H1 (cell line): ENCODE measurements around the gene RUNX1. TPM values are rescaled to one million over a fixed set of nuclear protein-coding genes. Genes with fewer than 3 reads are reported as not detected.

Source experiments
- CTCF ChIA-PET: fragments of 300-600 bp; sonication (Branson Sonifier 250); formaldehyde crosslinking; loops from one replicate; lab custom pipeline; 2021; ENCODE audit not compliant: partially characterized antibody; lab: Charles Lee
- POLR2A ChIA-PET: fragments of 300-600 bp; sonication (Branson Sonifier 250); formaldehyde crosslinking; loops from one replicate; lab custom pipeline; 2021; ENCODE audit warnings: inconsistent platforms; ENCODE audit not compliant: partially characterized antibody; lab: Charles Lee
- DNase-seq, 2 experiments: peaks; one replicate each; pipeline versions ENCODE4 v3.0.0 to v3.0.0-alpha.2; 2010 to 2022; ENCODE audit warnings: low spot score in 2 of 2, low read depth in 1 of 2, mixed read lengths in 1 of 2
- FAIRE-seq: peaks from 2 replicates; lab custom pipeline; 2011; peaks lifted over from hg19 to GRCh38; lab: Jason Lieb, UNC
- H2AFZ ChIP-seq: 2 replicates; pipeline ENCODE4 v1.8.1; 2012; ENCODE audit warnings: low read length, inconsistent platforms
- H2AK5ac ChIP-seq: 2 replicates; pipeline ENCODE4 v1.6.1; 2013; ENCODE audit warnings: low read depth, low read length
- H2BK120ac ChIP-seq: replicated peaks from 2 replicates; pipeline ENCODE3; 2013; ENCODE audit warnings: low read depth, low read length, inconsistent platforms
- H2BK12ac ChIP-seq: 2 replicates; pipeline ENCODE4 v1.6.1; 2013; ENCODE audit warnings: low read depth, low read length
- H2BK15ac ChIP-seq: 2 replicates; pipeline ENCODE4 v1.6.1; 2013; ENCODE audit warnings: low read length
- H2BK20ac ChIP-seq: 2 replicates; pipeline ENCODE4 v1.6.1; 2013; ENCODE audit warnings: low read length
- H2BK5ac ChIP-seq: 2 replicates; pipeline ENCODE4 v1.6.1; 2013; ENCODE audit warnings: low read depth, low read length
- H3K14ac ChIP-seq: 2 replicates; pipeline ENCODE4 v1.6.1; 2013; ENCODE audit warnings: inconsistent platforms; ENCODE audit not compliant: insufficient read length
- H3K18ac ChIP-seq: 2 replicates; pipeline ENCODE4 v1.6.1; 2013; ENCODE audit warnings: low read length; ENCODE audit errors: extremely low read depth
- H3K23ac ChIP-seq: 2 replicates; pipeline ENCODE4 v1.6.1; 2013; ENCODE audit warnings: inconsistent platforms; ENCODE audit not compliant: insufficient read length
- H3K23me2 ChIP-seq: 2 replicates; pipeline ENCODE4 v1.6.1; 2013; ENCODE audit warnings: low read depth, low read length
- H3K27ac ChIP-seq: 2 replicates; pipeline ENCODE4 v1.6.1; 2011; ENCODE audit warnings: low read depth, low read length, inconsistent platforms
- H3K27me3 ChIP-seq, 4 experiments: replicated peaks in 1 of 4; 1 replicate in 1 of 4; 2 replicates in 3 of 4; pipeline versions ENCODE4 v1.6.1 to v1.8.1; 2011 to 2013; ENCODE audit warnings: low read length in 3 of 4, mild to moderate bottlenecking in 3 of 4, inconsistent platforms in 2 of 4, mixed read lengths in 2 of 4, moderate library complexity in 1 of 4; ENCODE audit not compliant: control insufficient read depth in 3 of 4, insufficient read depth in 3 of 4; ENCODE audit errors: extremely low read depth in 1 of 4
- H3K36me3 ChIP-seq, 4 experiments: 2 replicates each; pipeline versions ENCODE4 v1.6.1 to v1.8.1; 2011 to 2013; ENCODE audit warnings: mild to moderate bottlenecking in 4 of 4, low read length in 3 of 4, moderate library complexity in 2 of 4, control low read depth in 1 of 4, inconsistent platforms in 1 of 4; ENCODE audit not compliant: insufficient read depth in 4 of 4, control insufficient read depth in 2 of 4
- H3K4ac ChIP-seq: replicated peaks from 2 replicates; pipeline ENCODE3; 2013; ENCODE audit warnings: low read length, low read depth, mixed read lengths, inconsistent platforms; ENCODE audit not compliant: insufficient read length
- H3K4me1 ChIP-seq, 4 experiments: replicated peaks in 1 of 4; 1 replicate in 1 of 4; 2 replicates in 3 of 4; pipeline versions ENCODE4 v1.6.1 to v1.8.1; 2011 to 2013; ENCODE audit warnings: low read length in 3 of 4, inconsistent platforms in 2 of 4, mixed read lengths in 1 of 4; ENCODE audit not compliant: insufficient read depth in 4 of 4, control insufficient read depth in 3 of 4
- H3K4me2 ChIP-seq, 2 experiments: 2 replicates each; pipeline versions ENCODE4 v1.6.1 to v1.8.1; 2011 to 2013; ENCODE audit warnings: low read depth in 2 of 2, low read length in 2 of 2, control low read depth in 1 of 2, inconsistent platforms in 1 of 2, mild to moderate bottlenecking in 1 of 2; ENCODE audit not compliant: insufficient read depth in 1 of 2
- H3K4me3 ChIP-seq, 4 experiments: fragments of 200-600, 300-600 bp in 1 of 4; sonication (generic), shearing (Covaris generic), sonication (Bioruptor Twin) in 1 of 4; 2 replicates each; pipeline versions ENCODE4 v1.5.1 to v1.8.1; 2011 to 2016; ENCODE audit warnings: low read length in 4 of 4, low read depth in 3 of 4, control low read depth in 2 of 4, inconsistent platforms in 2 of 4, mild to moderate bottlenecking in 2 of 4, mixed read lengths in 1 of 4, moderate library complexity in 1 of 4; ENCODE audit not compliant: insufficient read depth in 2 of 4; ENCODE audit errors: extremely low read depth in 1 of 4
- H3K56ac ChIP-seq: replicated peaks from 2 replicates; pipeline ENCODE3; 2013; ENCODE audit warnings: low read depth, mild to moderate bottlenecking, mixed read lengths, low read length, inconsistent platforms; ENCODE audit not compliant: insufficient read length
- H3K79me1 ChIP-seq: 2 replicates; pipeline ENCODE4 v1.6.1; 2013; ENCODE audit warnings: low read depth, low read length, control low read depth
- H3K79me2 ChIP-seq, 2 experiments: 2 replicates each; pipeline versions ENCODE4 v1.6.1 to v1.8.1; 2012 to 2013; ENCODE audit warnings: low read length in 2 of 2, mild to moderate bottlenecking in 2 of 2, inconsistent platforms in 1 of 2; ENCODE audit not compliant: insufficient read depth in 2 of 2, control insufficient read depth in 1 of 2
- H3K9ac ChIP-seq, 4 experiments: replicated peaks in 1 of 4; 1 replicate in 1 of 4; 2 replicates in 3 of 4; pipeline versions ENCODE4 v1.6.1 to v1.8.1; 2011 to 2013; ENCODE audit warnings: low read depth in 3 of 4, low read length in 3 of 4, control low read depth in 2 of 4, mild to moderate bottlenecking in 2 of 4, moderate library complexity in 2 of 4, inconsistent platforms in 1 of 4; ENCODE audit errors: extremely low read depth in 1 of 4
- H3K9me3 ChIP-seq, 2 experiments: 2 replicates each; pipeline versions ENCODE4 v1.6.1 to v1.8.1; 2012 to 2013; ENCODE audit warnings: mild to moderate bottlenecking in 2 of 2, moderate library complexity in 2 of 2, control low read depth in 1 of 2, inconsistent platforms in 1 of 2, low read depth in 1 of 2, low read length in 1 of 2, mixed read lengths in 1 of 2; ENCODE audit not compliant: insufficient read depth in 2 of 2
- H4K20me1 ChIP-seq, 2 experiments: replicated peaks in 1 of 2; 2 replicates each; pipeline versions ENCODE3 to v1.8.1; 2011 to 2013; ENCODE audit warnings: inconsistent platforms in 2 of 2, low read length in 2 of 2, mild to moderate bottlenecking in 1 of 2; ENCODE audit not compliant: insufficient read depth in 2 of 2, control insufficient read depth in 1 of 2
- H4K5ac ChIP-seq: 2 replicates; pipeline ENCODE4 v1.6.1; 2013; ENCODE audit warnings: low read length, low read depth, mixed read lengths, inconsistent platforms; ENCODE audit not compliant: insufficient read length
- H4K8ac ChIP-seq: 2 replicates; pipeline ENCODE4 v1.8.0; 2013; ENCODE audit warnings: mild to moderate bottlenecking, moderate library complexity, low read length, inconsistent platforms; ENCODE audit not compliant: insufficient read depth; ENCODE audit errors: extremely low read depth
- H4K91ac ChIP-seq: replicated peaks from 2 replicates; pipeline ENCODE3; 2013; ENCODE audit warnings: low read length, mixed read lengths, inconsistent platforms; ENCODE audit not compliant: insufficient read length
- ASH2L ChIP-seq: fragments of 200-600, 300-600 bp; sonication (generic); IDR thresholded peaks from one replicate; pipeline ENCODE4 v1.7.1; 2017; ENCODE audit warnings: low read length
- CHD2 ChIP-seq: IDR thresholded peaks from 2 replicates; pipeline ENCODE4 v1.6.1; 2012; ENCODE audit warnings: low read length, improper control_type of control experiment
- FOSL1 ChIP-seq: IDR thresholded peaks from 2 replicates; pipeline ENCODE4 v1.6.1; 2011; ENCODE audit warnings: mild to moderate bottlenecking, low read depth, low read length, moderate library complexity; ENCODE audit not compliant: insufficient read depth
- GTF2F1 ChIP-seq: IDR thresholded peaks from 2 replicates; pipeline ENCODE4 v1.6.1; 2012; ENCODE audit warnings: low read depth, low read length, improper control_type of control experiment, borderline replicate concordance
- KDM1A ChIP-seq: fragments of 200-600, 300-600 bp; sonication (generic); IDR thresholded peaks from 2 replicates; pipeline ENCODE4 v1.7.1; 2016; ENCODE audit warnings: mild to moderate bottlenecking, low read length, borderline replicate concordance
- KDM4A ChIP-seq: IDR thresholded peaks from one replicate; pipeline ENCODE4 v1.7.1; 2012; ENCODE audit warnings: low read depth, mild to moderate bottlenecking, moderate library complexity, low read length, inconsistent platforms; ENCODE audit not compliant: severe bottlenecking
- MAFK ChIP-seq: IDR thresholded peaks from 2 replicates; pipeline ENCODE4 v1.6.1; 2012; ENCODE audit warnings: low read depth, mild to moderate bottlenecking, improper control_type of control experiment, low read length
- RAD21 ChIP-seq, 2 experiments: IDR thresholded peaks in 1 of 2; conservative IDR thresholded peaks in 1 of 2; 2 replicates each; pipeline ENCODE4 v1.6.1; 2011; ENCODE audit warnings: low read depth in 2 of 2, low read length in 2 of 2, improper control_type of control experiment in 1 of 2, inconsistent platforms in 1 of 2, mild to moderate bottlenecking in 1 of 2, moderate library complexity in 1 of 2
- RFX5 ChIP-seq: IDR thresholded peaks from 2 replicates; pipeline ENCODE4 v1.6.1; 2011; ENCODE audit warnings: low read depth, low read length, improper control_type of control experiment, borderline replicate concordance
- SP1 ChIP-seq: IDR thresholded peaks from 2 replicates; pipeline ENCODE4 v1.6.1; 2011; ENCODE audit warnings: low read depth, low read length
- SRF ChIP-seq: IDR thresholded peaks from 2 replicates; pipeline ENCODE4 v1.6.1; 2011; ENCODE audit warnings: mild to moderate bottlenecking, low read depth, low read length, moderate library complexity
- WGBS, 2 experiments: shearing (Covaris generic) in 1 of 2; methylation state at CpG; one replicate each; pipeline versions ENCODE4 v1.1.6 to v1.1.7; 2013 to 2015; ENCODE audit warnings: low lambda C conversion rate in 2 of 2, mixed read lengths in 2 of 2, inconsistent platforms in 1 of 2, low coverage in 1 of 2, missing lambda C conversion rate in 1 of 2; ENCODE audit not compliant: insufficient replicate concordance in 2 of 2, insufficient coverage in 1 of 2, insufficient read length in 1 of 2; ENCODE audit errors: extremely low coverage in 1 of 2, missing lambda C conversion rate in 1 of 2; 5-methylcytosine and 5-hydroxymethylcytosine counted together
- polyA plus RNA-seq, 7 experiments: library from polyadenylated mRNA; depleted of rRNA in 3 of 7; stranded (reverse) in 5 of 7; unstranded in 2 of 7; fragments of >200 nt in 5 of 7; fragments of 200-250 nt in 2 of 7; gene quantifications; 1 replicate in 5 of 7; 2 replicates in 1 of 7; 4 replicates in 1 of 7; pipeline versions ENCODE4 v1.2.1 to v1.2.3, GENCODE V29; 2011 to 2013; ENCODE audit warnings: missing spikeins in 2 of 7, mixed read lengths in 2 of 7
- total RNA-seq: library from RNA; stranded (reverse); fragmentation: NEBNext Ultra II Directional; extraction: Animal tissue kit (Norgen Biotek cat#: 25700); gene quantifications from 2 replicates; pipeline ENCODE4 v1.2.1, GENCODE V29; 2021
- TF ChIP-seq, protein P1 (sequence below), 3 experiments: IDR thresholded peaks; 1 replicate in 2 of 3; 2 replicates in 1 of 3; pipeline versions ENCODE4 v1.5.1 to v1.6.1; 2011; ENCODE audit warnings: low read length in 3 of 3, mild to moderate bottlenecking in 3 of 3, inconsistent platforms in 2 of 3, low read depth in 1 of 3, moderate library complexity in 1 of 3; ENCODE audit not compliant: insufficient read depth in 1 of 3; ENCODE audit errors: control extremely low read depth in 1 of 3

RUNX1 gene
- total and polyA plus RNA-seq, 2 of the 8 experiments (the other 6 are each of a cell fraction or from before 2014, with no cell fraction given): 0.20 to 0.60 TPM

DNA sequence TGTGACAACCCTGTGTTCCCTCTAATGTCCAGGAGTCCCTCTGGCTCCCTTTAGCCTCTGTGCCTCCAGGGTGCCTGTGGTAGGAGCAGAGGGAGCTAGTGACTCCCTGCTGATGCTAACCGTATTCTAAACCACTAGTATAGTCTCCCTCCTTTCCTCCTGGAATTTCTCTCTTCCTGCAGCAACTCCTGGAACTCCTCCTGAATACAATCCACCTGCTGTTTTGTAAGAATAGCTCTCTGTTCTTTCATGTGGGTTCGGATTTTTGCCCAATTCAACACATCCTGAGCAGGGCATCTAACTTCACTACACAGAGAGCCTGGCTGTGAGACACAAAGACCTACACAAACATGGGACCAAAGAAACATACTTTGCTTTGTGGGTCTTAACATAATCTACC lies 107.9 kb downstream of the RUNX1 start:
- Histone ChIP-seq H3K4me1 (no peaks in the 10 kb centered on the region), H2AK5ac (no peak overlapping the region), H3K4ac (no peak overlapping the region), H4K20me1 (no peaks in the 10 kb centered on the region), H3K9ac (no peak overlapping the region), H3K27me3 (peaks cover 0 to 2% (median 0%) of the 10 kb centered on the region in 4 experiments; a peak in 1 of 7 replicates), H3K27ac (no peak overlapping the region), H2BK12ac (no peak overlapping the region), H2BK120ac (no peak overlapping the region), H4K8ac (no peak overlapping the region), H2BK5ac (no peak overlapping the region), H3K4me2 (no peak overlapping the region), H4K5ac (no peak overlapping the region), H3K79me2 (no peaks in the 10 kb centered on the region), H3K14ac (no peak overlapping the region), H3K79me1 (no peaks in the 10 kb centered on the region), H2AFZ (no peak overlapping the region), H3K4me3 (no peak overlapping the region), H2BK20ac (no peak overlapping the region), H4K91ac (no peak overlapping the region), H3K18ac (no peak overlapping the region), H2BK15ac (no peak overlapping the region), H3K23me2 (no peaks in the 10 kb centered on the region), H3K23ac (no peak overlapping the region), H3K56ac (no peak overlapping the region), H3K9me3 (no peaks in the 10 kb centered on the region), H3K36me3 (no peaks in the 10 kb centered on the region; a peak in 1 of 8 replicates)
- POLR2A ChIA-PET: no interaction called here
- CTCF ChIA-PET: interaction anchor here (0.5 kb wide), 1 partner anchor 899 kb away, joined by 4 read pairs; no protein-coding TSS in a partner anchor
- DNase-seq (no peak), FAIRE-seq (no peak)
- WGBS, 2 experiments: 57% methylated on average over 2 of the region's 2 CpGs; no CpG with 5 or more reads in 1 of the 2 experiments
- TF ChIP-seq KDM4A (no peak), SP1 (no peak), RAD21 (IDR thresholded peaks at IDR 0.05 in 1 of 2, conservative IDR thresholded peaks at IDR 0.05 in 1 of 2; ENCODE audit: low read depth in 2 of 2, low read length in 2 of 2) (no peak), KDM1A (no peak), CHD2 (no peak), ASH2L (no peak), SRF (no peak), FOSL1 (no peak), MAFK (no peak), GTF2F1 (no peak), RFX5 (no peak)
- TF ChIP-seq, protein P1, sequence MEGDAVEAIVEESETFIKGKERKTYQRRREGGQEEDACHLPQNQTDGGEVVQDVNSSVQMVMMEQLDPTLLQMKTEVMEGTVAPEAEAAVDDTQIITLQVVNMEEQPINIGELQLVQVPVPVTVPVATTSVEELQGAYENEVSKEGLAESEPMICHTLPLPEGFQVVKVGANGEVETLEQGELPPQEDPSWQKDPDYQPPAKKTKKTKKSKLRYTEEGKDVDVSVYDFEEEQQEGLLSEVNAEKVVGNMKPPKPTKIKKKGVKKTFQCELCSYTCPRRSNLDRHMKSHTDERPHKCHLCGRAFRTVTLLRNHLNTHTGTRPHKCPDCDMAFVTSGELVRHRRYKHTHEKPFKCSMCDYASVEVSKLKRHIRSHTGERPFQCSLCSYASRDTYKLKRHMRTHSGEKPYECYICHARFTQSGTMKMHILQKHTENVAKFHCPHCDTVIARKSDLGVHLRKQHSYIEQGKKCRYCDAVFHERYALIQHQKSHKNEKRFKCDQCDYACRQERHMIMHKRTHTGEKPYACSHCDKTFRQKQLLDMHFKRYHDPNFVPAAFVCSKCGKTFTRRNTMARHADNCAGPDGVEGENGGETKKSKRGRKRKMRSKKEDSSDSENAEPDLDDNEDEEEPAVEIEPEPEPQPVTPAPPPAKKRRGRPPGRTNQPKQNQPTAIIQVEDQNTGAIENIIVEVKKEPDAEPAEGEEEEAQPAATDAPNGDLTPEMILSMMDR (IDR thresholded peaks at IDR 0.05; ENCODE audit: control extremely low read depth in 1 of 3, insufficient read depth in 1 of 3, low read depth in 1 of 3, low read length in 3 of 3): no peak
